HG03442 (cell line): ENCODE measurements around the gene PLEKHG4B.
A peak's percentile ranks its signal among the peaks of the same experiment; 100 is the strongest.
"Not testable (repeated sequence)": the region's sequence is repeated elsewhere in the genome, so short reads cannot be mapped to it uniquely, and the experiment has no call there.

Experiments
- ATAC-seq: cut with Tn5 transposase; IDR thresholded peaks from one replicate; pipeline ENCODE4 v1.9.1; 2021; ENCODE audit warnings: mild to moderate bottlenecking, moderate library complexity; ENCODE audit not compliant: unreplicated experiment

PLEKHG4B gene

DNA sequence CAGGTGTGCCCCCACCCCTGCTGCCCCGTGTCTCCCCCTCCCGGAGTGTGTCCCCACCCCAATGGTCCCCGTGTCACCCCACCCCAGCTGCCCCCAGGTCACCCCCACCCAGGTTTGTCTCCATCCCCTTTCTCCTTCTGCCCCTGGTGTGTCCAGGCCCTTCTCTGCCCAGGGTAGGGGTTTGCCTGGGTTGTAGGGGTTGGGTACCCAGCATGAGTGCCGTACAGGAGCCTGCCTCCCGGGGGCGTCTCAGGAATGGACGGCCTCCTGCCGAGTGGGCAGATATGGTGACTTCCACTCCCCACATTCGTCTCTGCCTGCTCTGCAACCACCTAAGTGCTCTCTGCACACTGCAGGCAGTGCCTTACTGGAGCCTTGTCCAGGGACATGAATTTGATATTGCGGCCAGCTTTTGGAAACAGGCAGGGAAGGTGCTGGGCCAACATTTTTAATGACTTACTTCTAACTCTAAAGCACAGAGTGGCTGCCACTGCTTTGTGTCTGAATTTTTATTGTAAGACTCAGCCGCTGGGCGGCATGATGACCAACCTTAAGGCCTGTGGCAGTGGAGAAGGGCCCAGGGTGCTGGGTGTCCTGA lies 106.0 kb downstream of the PLEKHG4B start:
- no peak for ATAC-seq

DNA sequence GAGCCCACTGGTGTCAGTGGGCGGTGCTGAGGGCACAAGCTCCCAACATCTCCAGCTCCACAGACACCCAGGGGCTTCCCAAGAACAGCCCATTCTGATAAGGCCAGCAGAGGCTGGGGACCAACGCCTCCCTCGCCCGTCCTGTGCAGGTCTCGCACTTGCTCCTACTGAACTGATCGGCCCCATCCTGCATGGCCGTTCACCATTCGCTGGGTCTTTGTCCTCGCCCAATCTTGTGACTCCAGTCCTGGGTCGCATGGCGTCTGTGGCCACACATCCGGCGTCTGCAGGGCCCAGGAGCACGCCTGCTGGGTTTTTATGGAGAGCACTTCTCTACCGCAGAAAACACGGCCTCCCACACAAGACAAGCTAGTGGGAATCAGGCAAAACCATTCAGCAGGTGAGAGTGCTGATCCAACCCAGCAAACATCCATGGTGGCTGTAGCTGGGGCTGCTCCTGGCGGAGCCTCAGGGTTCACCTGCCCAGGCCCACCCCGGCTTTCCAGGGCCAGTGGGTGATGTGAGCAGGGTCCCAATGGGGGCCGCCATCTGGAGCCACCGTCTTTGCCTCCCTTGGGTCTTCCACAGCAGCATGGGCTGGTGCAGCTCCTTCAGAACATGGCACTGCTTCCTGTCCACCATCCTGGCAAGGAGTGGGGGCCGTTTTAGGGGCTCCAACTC lies 106.7 kb downstream of the PLEKHG4B start:
- ATAC-seq = no peak

DNA sequence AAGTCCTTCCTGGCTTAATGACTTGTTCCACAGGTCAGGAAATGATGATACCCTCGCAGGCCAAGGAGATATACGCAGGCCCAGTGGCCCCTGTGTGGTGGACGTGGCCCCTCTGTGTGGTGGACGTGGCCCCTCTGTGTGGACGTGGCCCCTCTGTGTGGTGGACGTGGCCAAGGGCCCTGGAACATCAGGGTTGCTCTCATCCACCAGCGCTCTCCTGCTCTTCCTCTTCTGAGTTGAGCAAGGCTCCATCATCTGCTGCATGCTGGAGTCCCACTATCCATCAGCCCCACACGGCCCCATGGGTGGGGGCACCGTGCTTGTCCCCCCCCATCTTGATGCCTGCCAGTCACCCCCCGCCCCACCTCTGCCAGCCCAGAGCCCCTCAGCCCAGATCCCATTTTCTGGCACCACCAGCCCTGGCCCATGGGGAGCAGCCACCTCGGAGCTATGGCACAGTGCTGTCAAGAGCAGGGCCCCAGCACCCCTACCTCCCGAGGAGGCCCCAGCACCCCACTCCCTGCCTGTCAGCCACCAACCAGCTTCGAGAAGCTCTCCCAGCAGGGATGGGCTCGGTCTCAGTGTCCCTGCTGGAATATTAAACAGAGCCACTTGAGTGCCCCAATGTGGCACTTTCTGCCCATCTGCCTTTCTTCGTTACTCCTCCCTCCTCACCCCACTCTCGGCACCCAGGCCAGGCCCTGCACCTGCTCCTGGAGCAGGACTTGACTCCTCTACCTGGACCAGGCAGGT lies 107.4 kb downstream of the PLEKHG4B start:
- no peak for ATAC-seq

DNA sequence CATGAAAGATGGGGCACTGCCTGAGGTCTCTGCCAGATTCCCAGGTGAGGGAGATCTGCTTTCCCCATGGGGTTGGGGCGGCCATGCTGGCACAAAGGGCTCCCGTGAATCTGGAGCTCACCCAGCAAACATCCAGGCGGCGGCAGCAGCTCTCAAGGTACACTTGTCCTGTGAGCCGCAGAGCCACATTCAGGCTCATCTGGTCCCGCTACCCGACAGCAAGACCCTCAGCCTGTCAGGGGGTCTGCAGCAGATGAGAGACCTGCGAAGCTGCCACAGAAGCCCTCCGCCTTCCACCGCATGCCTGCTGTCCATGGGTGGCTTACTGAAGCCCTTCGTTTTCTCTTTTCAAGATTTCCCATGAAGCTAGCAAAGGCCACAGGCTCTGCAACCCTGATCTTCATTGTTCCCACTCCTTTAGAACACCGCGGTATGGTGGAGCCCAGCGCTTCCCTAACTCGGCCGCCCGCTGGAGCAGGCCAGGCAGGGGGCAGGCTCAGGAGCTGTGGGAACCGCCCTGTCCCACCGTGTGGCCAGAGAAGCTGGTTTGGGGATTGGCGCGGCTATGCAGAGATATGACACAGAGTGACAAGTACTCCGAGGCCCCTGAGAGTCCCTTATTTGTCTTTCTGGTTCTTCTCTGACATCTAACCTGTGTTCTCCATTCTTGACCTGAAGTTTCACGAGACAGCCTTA lies 108.1 kb downstream of the PLEKHG4B start:
- ATAC-seq = no peak

DNA sequence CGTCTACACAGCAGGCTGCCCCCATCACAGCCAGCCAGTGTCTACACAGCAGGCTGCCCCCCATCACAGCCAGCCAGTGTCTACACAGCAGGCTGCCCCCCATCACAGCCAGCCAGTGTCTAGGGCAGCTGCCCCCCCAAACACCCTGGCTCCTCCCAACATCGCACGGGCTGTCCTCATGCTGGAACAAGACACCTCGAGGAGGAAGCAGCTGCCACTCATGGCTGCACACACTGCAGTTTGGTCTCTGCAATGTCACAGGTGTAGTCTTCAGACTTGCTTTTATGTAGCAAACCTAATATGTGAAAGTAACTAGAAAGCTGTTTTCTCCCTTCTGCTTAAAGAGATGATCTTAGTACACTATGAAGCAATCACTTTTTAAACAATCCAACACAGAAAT lies 109.0 kb downstream of the PLEKHG4B start:
- no peak for ATAC-seq

DNA sequence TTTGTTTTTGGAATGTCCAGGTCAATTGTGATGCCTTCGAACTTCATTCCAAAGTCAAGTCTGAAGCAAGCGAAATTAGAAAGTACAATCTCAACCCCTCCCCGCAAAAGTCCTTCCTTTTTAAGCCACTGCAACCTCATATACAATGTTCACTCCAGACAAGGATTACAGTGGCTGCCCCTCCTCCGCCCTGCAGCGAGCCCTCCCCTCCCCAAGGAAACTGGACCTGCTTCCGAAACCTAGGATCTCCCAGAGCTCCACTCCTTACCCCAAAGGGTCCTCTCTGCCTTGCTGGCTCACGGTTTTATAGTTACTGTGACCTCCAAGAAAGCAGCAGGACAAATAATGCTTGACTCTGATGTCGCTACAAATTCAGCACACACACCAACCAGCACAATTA lies 109.7 kb downstream of the PLEKHG4B start:
- ATAC-seq = no peak

DNA sequence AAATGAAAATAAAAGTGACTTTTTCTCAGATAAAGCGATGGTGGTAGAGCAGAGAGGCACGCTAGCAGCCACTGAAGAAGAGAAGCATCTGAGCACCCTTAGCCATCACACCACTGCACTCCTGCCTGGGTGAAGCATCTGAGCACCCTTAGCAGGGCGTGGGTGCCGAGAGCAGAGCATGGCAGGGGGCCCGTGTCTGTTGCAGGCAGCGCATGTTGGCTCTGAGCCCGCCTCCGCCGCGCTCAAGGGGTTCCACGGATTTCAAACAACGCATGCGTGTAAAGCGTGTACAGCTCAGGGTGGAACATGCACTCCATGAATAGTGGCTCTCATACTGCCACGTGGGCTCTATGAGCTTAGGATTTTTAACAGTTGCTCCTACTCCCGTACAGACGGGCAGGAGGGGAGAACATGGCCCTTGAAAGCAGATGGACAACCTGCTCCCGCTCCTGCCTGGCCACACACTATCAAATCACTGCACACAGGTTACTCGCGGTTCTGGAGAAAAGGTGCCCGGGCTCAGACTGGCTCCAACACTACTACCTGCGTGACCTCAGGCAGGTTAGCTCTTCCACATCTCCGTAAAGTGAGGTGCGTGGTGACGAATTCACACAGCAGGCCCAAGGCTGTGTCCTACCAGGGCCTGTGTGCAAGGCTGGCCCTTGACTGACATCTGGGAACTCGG lies 111.4 kb downstream of the PLEKHG4B start:
- ATAC-seq = no peak

DNA sequence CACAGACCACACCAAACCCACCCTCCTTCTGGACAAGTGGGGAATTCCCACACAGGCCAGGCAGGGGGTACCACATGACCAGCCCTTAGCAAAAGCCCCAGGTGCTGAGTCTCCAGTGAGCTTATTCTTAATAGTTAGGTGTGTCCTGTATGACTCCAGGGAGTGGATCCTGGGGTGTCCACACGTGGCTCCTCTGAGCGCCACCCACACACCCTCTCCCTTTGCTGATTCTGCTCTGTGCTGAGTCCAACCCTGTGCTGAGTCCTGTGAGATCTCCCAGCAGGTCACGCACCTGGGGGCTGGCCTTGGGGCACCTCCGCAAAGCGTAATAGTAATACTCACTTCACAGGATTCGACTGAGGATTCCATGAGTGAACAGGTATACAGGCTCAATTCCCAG lies 112.0 kb downstream of the PLEKHG4B start:
- no peak for ATAC-seq

DNA sequence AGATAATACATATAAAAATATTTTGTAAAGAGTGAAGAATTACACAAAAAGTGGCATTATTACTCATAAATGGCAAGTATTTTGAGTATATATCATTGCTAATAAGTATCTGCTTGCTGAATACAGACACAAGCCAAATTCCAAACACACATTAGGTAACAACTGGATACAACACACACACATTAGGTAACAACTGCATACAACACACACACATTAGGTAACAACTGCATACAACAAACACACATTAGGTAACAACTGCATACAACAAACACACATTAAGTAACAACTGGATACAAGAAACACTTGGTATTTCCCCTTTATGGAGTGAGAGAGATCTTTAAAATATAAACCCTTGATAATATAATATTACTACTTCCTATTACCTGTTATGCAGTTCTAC lies 112.5 kb downstream of the PLEKHG4B start:
- no peak for ATAC-seq

DNA sequence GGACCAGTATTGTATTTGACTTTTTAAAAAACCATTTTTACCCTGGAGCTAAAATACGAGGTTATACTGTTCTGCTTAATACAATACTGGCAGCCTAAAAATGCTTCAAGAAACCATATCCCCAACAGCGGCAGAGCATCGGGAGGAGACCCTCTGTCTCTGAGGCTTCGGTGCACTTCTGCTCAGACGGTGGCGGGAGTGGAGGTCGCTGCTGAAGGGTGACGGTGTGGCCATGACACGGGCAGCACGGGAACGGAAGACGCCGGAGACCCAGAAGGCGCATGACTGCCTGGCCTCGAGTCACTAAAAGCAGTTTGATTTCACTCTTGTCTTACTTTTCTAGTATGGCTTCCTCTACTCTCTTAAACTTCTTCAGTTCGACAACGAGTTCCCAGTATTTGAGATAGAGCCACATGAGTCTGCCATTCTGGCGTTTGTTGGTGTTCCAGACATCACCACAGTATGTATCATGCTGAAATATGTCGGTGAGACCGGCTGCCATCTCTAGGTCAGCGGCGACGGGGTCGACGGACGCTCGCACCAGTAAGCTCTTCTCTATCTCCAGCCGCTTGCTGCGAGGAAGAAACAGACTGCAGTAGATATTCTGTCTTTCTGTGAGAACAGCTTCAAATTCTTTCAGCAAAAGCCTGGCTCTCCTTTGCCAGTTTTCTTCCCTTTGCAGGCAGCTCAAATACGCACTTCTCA lies 113.2 kb downstream of the PLEKHG4B start:
- ATAC-seq = no peak

DNA sequence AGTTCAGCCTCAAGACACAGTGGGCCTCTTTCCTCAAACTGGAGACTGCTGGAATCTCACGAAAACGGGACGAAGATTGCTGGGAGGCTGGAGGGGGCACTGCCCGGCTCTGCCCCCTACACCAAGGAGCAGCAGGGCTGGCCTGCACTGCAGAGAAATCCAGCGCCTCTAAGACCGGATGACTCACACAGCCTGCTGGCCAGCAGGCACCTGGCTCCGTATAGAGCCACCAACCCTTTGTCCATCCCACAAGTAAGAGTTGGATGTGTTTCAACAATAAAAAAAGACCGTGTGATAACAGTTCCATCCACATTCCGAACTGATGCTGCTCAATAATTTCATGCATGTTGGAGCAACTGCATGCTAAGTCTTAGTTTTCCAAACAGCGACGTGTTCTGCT lies 114.4 kb downstream of the PLEKHG4B start:
- no peak for ATAC-seq

DNA sequence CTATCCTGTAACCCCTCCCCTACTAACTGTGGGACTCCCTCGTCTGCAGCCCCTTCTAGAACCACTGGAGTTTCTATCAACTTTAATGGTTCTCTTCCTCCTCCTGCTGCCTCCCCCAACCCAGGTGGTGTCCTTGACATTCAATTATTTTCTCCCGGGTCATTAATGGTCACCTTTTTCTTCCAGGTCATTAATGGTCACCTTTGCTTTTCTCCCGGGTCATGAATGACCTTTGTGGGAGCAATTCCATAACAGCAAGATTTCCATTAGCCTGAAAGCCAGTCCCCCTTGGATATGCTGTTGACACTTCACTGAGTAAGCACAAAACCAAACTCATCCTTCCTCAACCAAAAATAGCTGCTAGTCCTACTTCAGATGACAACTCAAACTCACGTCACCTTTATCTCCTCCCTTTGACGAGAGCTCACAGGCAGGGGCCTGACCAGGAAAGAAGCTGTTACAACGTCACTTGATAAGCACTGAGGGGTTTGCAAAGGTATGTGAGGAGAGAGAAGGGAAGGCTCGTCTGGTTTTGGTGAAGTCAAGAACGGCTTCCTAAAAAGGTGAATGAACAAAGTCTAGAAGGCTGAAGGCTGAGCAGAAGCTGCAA lies 115.1 kb downstream of the PLEKHG4B start:
- ATAC-seq = no peak

DNA sequence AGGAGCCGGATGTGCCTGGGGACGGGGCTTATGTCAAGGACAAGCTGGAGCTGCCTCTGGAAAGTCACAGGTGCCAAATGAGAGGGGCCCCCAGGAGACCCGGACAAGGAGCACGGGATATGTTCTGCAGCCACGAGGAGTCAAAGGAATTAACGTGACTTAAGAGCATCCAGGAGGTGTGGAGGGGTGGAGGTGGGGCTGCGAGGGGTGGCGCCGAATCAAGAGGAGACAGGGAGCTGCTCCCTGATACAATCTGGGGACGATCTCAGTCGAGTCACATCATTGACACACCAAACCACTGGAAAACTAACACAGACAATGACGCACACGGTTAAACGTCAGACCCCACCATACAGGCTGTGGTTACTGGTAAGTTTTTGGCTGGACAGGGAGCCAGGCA lies 115.6 kb downstream of the PLEKHG4B start:
- no peak for ATAC-seq

DNA sequence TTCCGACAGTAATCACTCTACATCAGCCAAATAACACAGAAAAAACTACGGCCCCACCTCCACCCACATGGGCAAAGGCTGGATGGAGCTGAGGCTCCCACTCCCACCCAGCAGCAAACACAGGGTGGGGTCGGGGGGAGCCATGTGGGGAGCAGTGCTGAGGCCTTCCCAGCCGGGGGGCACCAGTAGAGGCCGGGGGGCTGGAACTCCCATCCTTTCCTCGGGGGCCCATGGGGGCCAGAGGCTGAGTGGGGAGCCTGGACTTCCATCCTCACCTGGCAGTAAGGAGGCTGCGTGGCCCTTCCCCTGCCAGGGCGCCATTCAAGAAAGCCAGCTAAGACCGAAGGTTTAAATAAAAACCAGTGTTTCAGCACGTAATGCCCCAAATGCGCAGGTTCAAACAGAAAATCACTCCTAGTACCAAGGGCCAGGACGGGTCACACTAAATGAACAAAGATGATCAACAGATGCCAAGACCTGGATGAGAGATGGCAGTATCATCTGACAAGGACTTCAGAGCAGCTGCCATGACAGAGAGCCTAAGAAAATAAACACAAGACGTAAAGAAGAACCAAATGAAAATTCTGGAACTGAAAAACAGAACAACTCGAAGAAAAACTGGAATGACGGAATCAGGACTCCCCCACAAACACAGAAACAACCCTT lies 116.6 kb downstream of the PLEKHG4B start:
- ATAC-seq = no peak

DNA sequence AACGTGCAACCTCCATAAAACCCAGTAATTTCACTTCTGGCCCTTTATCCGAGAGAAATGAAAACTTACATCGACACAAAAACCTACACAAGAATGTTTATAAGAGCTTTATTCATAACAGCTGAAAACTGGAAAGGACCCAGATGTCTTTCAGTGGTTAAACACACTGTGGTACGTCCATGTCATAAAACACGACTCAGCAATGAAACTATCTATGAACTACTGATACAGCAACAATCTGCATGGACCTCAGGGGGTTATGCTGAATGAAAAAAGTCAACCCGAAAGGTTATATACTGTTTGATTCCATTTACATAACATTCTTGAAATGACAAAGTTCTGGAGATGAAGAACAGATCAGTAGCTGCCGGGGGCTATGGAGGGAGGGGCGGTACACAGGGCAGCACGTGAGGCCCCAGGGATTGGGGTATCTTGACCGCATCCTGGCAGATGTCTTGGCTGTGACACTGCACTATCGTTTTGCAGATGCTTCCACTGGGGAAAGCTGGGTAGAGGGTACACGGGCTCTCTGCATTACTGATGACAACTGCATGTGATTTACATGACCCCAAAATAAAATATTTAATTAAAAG lies 121.9 kb downstream of the PLEKHG4B start:
- ATAC-seq = no peak

DNA sequence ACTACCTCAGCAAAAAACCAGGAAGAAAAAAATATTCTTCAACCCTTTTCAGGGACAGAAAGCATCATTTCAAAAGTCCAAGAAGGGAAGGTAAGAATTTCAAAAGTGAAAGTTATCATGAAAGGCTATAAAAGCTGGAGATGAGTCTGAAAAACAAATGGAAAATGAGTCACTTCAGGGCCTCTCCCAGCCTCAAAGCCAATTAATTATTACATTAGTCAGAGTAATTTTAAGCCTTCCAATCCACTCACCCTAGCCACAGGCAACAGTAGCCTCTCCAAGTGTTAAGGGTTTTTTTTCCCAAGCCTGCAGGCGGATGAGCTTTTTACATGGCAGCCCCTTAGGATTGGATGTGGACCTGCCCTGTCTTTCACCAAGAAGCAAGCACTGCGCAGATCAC lies 123.3 kb downstream of the PLEKHG4B start:
- ATAC-seq = not testable (repeated sequence)

DNA sequence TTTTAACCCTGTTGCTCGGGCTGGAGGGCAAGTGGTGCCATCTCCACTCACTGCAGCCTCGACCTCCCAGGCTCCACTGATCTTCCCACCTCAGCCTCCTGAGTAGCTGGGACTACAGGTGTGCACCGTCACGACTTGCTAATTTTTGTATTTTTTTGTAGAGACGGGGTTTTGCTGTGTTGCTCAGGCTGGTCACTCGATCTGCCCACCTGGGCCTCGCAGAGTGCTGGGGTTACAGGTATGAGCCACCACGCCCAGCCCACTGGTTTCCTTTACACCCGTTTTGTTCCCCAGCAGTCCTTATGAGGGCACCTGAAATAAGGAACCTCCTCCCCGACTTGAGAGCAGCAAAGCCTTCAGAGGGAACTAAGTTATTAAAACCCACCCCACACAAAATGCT lies 124.1 kb downstream of the PLEKHG4B start:
- not testable (repeated sequence) for ATAC-seq

DNA sequence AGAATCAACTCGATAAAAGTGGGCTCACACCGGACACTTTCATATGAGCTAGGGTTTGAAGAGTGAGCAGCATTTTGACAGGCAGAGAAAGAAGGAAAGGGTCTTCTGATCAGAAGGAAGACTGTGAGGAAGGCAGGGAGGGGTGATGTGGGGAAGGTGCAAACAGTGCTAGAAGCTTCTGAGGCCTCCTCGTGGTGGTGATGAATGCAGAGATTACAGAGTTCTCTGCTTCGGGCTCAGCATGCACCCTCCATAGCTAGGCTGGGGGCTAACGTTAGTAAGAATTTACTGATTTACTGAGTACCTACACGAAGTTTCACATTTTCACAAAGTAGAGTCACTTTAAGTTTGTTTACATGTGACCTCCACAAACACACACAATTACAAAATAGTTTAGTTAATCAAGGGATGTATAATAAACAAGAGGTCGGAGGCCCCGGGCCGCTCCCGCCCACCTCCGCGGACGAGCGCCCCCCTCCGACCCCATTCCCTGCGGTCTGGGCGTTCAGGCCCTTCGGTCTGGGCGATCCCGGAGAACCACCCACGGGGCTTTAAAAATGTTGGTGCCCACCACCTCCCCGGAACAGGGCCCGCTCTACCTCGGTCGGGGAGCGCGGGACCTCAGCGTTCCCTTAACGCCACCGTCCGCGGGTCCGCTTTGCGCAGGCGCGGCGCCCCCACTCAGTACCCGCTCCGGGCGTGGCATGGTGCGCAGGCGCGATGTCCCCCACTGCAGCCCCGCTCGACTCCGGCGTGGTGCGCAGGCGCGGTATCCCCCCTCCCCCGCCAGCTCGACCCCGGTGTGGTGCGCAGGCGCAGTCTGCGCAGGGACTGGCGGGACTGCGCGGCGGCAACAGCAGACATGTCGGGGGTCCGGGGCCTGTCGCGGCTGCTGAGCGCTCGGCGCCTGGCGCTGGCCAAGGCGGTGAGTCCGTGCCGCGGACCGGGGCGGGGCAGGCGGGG lies 125.8 kb downstream of the PLEKHG4B start, which contains the start of the genes CCDC127 and SDHA:
CCDC127 (minus strand) TSS at position 660 of the 963 bp plus-strand sequence. CDS start 1,304 bp downstream, outside the sequence.
SDHA (plus strand) TSS at position 827 of the 963 bp plus-strand sequence; CDS start at position 863, 36 bp downstream.
- peak; percentile 76 for ATAC-seq
